KOPT-K1 (cell line): ENCODE results near the gene MTMR12.
A peak's percentile ranks its signal among the peaks of the same experiment; 100 is the strongest.
"Not testable (repeated sequence)": the region's sequence is repeated elsewhere in the genome, so short reads cannot be mapped to it uniquely, and the experiment has no call there.

Experiments
- H3K27ac ChIP-seq: fragments of 200-600 bp; sonication (generic); 2 replicates; pipeline ENCODE4 v1.5.1; 2016; ENCODE audit warnings: antibody characterized with exemption, mild to moderate bottlenecking, low read depth, low read length; ENCODE audit not compliant: poor library complexity, severe bottlenecking
- H3K36me3 ChIP-seq: fragments of 200-600 bp; sonication (generic); 2 replicates; pipeline ENCODE4 v1.5.1; 2017; ENCODE audit warnings: antibody characterized with exemption, mild to moderate bottlenecking, low read length, moderate library complexity; ENCODE audit not compliant: insufficient read depth
- H3K9me3 ChIP-seq: fragments of 200-600 bp; sonication (generic); 2 replicates; pipeline ENCODE4 v1.5.1; 2017; ENCODE audit warnings: antibody characterized with exemption, low read length, mild to moderate bottlenecking; ENCODE audit not compliant: insufficient read depth, poor library complexity, severe bottlenecking

MTMR12 gene

GRCh38 chr5:32230356-32231099 is 82.2 kb downstream of the MTMR12 start:
- no peaks in the 10 kb centered on the region for H3K9me3 ChIP-seq
- peaks cover 47% of the 10 kb centered on the region for H3K36me3 ChIP-seq
- no peak overlapping the region for H3K27ac ChIP-seq

- Histone ChIP-seq H3K9me3 (no peaks in the 10 kb centered on the region), H3K36me3 (peaks cover 38% of the 10 kb centered on the region), H3K27ac (no peak overlapping the region)
Observed at GRCh38 chr5:32229586-32229985, 83.2 kb downstream of the MTMR12 start.

GRCh38 chr5:32228816-32229215 is 83.9 kb downstream of the MTMR12 start:
- no peak overlapping the region for H3K27ac ChIP-seq
- H3K36me3 ChIP-seq, result peaks cover 30% of the 10 kb centered on the region
- H3K9me3 ChIP-seq, result no peaks in the 10 kb centered on the region

- H3K27ac ChIP-seq, result no peak overlapping the region
- no peaks in the 10 kb centered on the region for H3K9me3 ChIP-seq
- H3K36me3 ChIP-seq, result peaks cover 18% of the 10 kb centered on the region
Observed at GRCh38 chr5:32225445-32225844, 87.3 kb downstream of the MTMR12 start.

GRCh38 chr5:32223972-32224609 is 88.6 kb downstream of the MTMR12 start:
- no peak overlapping the region for H3K27ac ChIP-seq
- no peaks in the 10 kb centered on the region for H3K9me3 ChIP-seq
- peaks cover 9% of the 10 kb centered on the region for H3K36me3 ChIP-seq

- no peaks in the 10 kb centered on the region for H3K9me3 ChIP-seq
- H3K36me3 ChIP-seq, result peaks cover 3% of the 10 kb centered on the region; the same call in 1 of the 2 replicates
- no peak overlapping the region for H3K27ac ChIP-seq
Observed at GRCh38 chr5:32222723-32223470, 89.8 kb downstream of the MTMR12 start.

- no peaks in the 10 kb centered on the region for H3K36me3 ChIP-seq
- H3K9me3 ChIP-seq, result no peaks in the 10 kb centered on the region
- peak overlapping the region; percentile 13 for H3K27ac ChIP-seq
Observed at GRCh38 chr5:32217886-32218396, 94.8 kb downstream of the MTMR12 start.

- not testable (repeated sequence) for H3K36me3 ChIP-seq, H3K9me3 ChIP-seq, H3K27ac ChIP-seq
Observed at GRCh38 chr5:32214344-32214743, 98.4 kb downstream of the MTMR12 start.

GRCh38 chr5:32210151-32210550 is 102.6 kb downstream of the MTMR12 start:
- H3K27ac ChIP-seq, result no peak overlapping the region
- no peaks in the 10 kb centered on the region for H3K9me3 ChIP-seq
- H3K36me3 ChIP-seq, result no peaks in the 10 kb centered on the region

- H3K9me3 ChIP-seq, H3K27ac ChIP-seq, H3K36me3 ChIP-seq: not testable (repeated sequence)
Observed at GRCh38 chr5:32208837-32209236, 103.9 kb downstream of the MTMR12 start.

GRCh38 chr5:32207355-32207634 is 105.4 kb downstream of the MTMR12 start:
- H3K9me3 ChIP-seq, result no peaks in the 10 kb centered on the region
- no peak overlapping the region for H3K27ac ChIP-seq
- H3K36me3 ChIP-seq, result no peaks in the 10 kb centered on the region

GRCh38 chr5:32206509-32207354 is 106.0 kb downstream of the MTMR12 start:
- Histone ChIP-seq H3K27ac (no peak overlapping the region), H3K9me3 (no peaks in the 10 kb centered on the region)

GRCh38 chr5:32206053-32206452 is 106.7 kb downstream of the MTMR12 start:
- H3K9me3 ChIP-seq, result no peaks in the 10 kb centered on the region
- H3K27ac ChIP-seq, result no peak overlapping the region
- H3K36me3 ChIP-seq, result no peaks in the 10 kb centered on the region

More at GRCh38 chr5:32206509-32207354, 106.0 kb downstream of the MTMR12 start:
- H3K36me3 ChIP-seq, result no peaks in the 10 kb centered on the region

- Histone ChIP-seq H3K9me3 (no peaks in the 10 kb centered on the region), H3K27ac (no peak overlapping the region), H3K36me3 (no peaks in the 10 kb centered on the region)
Observed at GRCh38 chr5:32202394-32202793, 110.3 kb downstream of the MTMR12 start.
